Left lung (tissue), 10 donors: ENCODE measurements around the gene LMO1. TPM values are rescaled to one million over a fixed set of nuclear protein-coding genes. Genes with fewer than 3 reads are reported as not detected.
A peak's percentile ranks its signal among the peaks of the same experiment; 100 is the strongest.

Experiments used
- ATAC-seq: fragments of 200-7000 bp; cut with Tn5 transposase; one replicate; pipeline ENCODE4 v1.9.1; 2020; ENCODE audit warnings: moderate library complexity
- DNase-seq, 4 donors: peaks; one replicate each; pipeline ENCODE4 v3.0.0-alpha.2; 2013 to 2020
- H3K27ac ChIP-seq, 2 donors: fragments of 200-600 bp; sonication (generic) in 1 of 2; one replicate each; pipeline versions ENCODE4 v1.5.0 to v1.8.0; 2020 to 2021
- H3K27me3 ChIP-seq, 2 donors: fragments of 200-600 bp; sonication (generic) in 1 of 2; one replicate each; pipeline versions ENCODE4 v1.5.0 to v1.8.0; 2020 to 2021
- H3K36me3 ChIP-seq, 2 donors: fragments of 200-600 bp; sonication (generic) in 1 of 2; one replicate each; pipeline versions ENCODE4 v1.5.0 to v1.8.0; 2020 to 2021
- H3K4me1 ChIP-seq, 2 donors: fragments of 200-600 bp; one replicate each; pipeline ENCODE4 v1.8.0; 2021
- H3K4me3 ChIP-seq, 2 donors: fragments of 200-600 bp; sonication (generic) in 1 of 2; one replicate each; pipeline versions ENCODE4 v1.5.0 to v1.8.0; 2020 to 2021; ENCODE audit warnings: mild to moderate bottlenecking in 1 of 2
- H3K9me3 ChIP-seq, 2 donors: fragments of 200-600 bp; sonication (generic) in 1 of 2; one replicate each; pipeline versions ENCODE4 v1.5.0 to v1.8.0; 2020 to 2021
- intact Hi-C, 2 donors: fragments of 100-400 bp; cut with DNase I; formaldehyde crosslinking; loops; one replicate each; pipeline versions ENCODE4 v1.11.2 to v1.14.2; 2022
- polyA plus RNA-seq, 6 donors: library from polyadenylated mRNA; unstranded; fragments of 120-200 nt; gene quantifications; one replicate each; pipeline ENCODE4 v1.2.1, GENCODE V29; 2013; ENCODE audit not compliant: insufficient read length in 6 of 6
- total RNA-seq, 2 donors: library from RNA; stranded (reverse); fragmentation: NEBNext Ultra II Directional; extraction: Animal tissue kit (Norgen Biotek cat#: 25700); gene quantifications; one replicate each; pipeline ENCODE4 v1.2.1, GENCODE V29; 2021
- TF ChIP-seq, protein P1 (sequence below), 2 donors: fragments of 200-600 bp; sonication (generic) in 1 of 2; IDR thresholded peaks; one replicate each; pipeline versions ENCODE4 v1.5.0 to v1.8.0; 2021; ENCODE audit warnings: antibody characterized with exemption in 2 of 2
- donor health status: DM: no; HTN: yes; CAD: no.
- donor health status: DM: no; HTN: no; CAD: no.

The LMO1 gene
- total and polyA plus RNA-seq, 8 donors = 0.18 to 0.48 (median 0.23) TPM; not detected in 3

DNA sequence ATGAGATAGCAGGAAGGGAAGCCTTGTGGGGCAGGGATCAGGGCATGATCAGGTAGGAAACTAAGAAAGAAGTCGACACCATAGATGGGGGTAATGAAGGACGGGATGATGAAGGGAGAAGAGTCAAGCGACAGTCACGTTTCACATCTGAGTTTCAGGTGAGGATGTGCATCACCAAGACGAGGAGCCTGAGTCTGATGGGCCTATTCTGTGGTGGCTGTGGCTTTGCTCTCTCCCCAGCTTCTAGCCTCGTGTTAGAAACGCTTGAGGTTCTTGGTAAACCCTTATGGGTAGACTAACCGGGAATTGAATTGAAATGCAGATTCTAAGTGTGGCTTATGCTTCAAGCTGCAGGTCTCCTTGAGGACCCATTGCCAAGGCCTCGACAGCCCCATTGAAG lies 45.6 kb upstream of the LMO1 start:
- Histone ChIP-seq H3K4me1 (no peaks in the 10 kb centered on the region), H3K27ac (no peak overlapping the region), H3K36me3 (no peaks in the 10 kb centered on the region), H3K4me3 (no peak overlapping the region), H3K9me3 (peaks cover 0 to 10% of the 10 kb centered on the region in 2 donors), H3K27me3 (no peaks in the 10 kb centered on the region)
- intact Hi-C loops = no loop called here
- no peak for ATAC-seq
- DNase-seq = peak in 1 of 4 donors; percentile 5
- TF ChIP-seq, protein P1, sequence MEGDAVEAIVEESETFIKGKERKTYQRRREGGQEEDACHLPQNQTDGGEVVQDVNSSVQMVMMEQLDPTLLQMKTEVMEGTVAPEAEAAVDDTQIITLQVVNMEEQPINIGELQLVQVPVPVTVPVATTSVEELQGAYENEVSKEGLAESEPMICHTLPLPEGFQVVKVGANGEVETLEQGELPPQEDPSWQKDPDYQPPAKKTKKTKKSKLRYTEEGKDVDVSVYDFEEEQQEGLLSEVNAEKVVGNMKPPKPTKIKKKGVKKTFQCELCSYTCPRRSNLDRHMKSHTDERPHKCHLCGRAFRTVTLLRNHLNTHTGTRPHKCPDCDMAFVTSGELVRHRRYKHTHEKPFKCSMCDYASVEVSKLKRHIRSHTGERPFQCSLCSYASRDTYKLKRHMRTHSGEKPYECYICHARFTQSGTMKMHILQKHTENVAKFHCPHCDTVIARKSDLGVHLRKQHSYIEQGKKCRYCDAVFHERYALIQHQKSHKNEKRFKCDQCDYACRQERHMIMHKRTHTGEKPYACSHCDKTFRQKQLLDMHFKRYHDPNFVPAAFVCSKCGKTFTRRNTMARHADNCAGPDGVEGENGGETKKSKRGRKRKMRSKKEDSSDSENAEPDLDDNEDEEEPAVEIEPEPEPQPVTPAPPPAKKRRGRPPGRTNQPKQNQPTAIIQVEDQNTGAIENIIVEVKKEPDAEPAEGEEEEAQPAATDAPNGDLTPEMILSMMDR (IDR thresholded peaks at IDR 0.05) = no peak

DNA sequence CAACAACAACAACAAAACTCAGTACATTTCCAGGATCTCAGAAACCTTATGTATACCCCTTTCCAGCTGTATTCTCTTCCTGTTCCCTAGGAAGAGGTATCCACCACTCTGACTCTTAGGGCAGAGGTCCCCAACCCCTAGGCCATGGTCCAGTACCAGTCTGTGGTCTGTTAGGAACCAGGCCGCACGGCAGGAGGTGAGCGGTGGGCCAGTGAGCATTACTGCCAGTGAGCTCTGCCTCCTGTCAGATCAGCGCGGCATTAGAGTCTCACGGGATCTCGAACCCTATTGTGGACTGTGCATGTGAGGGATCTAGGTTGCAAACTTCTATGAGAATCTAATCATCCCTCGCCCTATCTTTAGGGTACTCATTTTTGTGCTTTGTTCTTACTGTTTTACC lies 43.9 kb upstream of the LMO1 start:
- no peak for ATAC-seq
- intact Hi-C loops = no loop called here
- TF ChIP-seq, protein P1 (IDR thresholded peaks at IDR 0.05) = no peak

DNA sequence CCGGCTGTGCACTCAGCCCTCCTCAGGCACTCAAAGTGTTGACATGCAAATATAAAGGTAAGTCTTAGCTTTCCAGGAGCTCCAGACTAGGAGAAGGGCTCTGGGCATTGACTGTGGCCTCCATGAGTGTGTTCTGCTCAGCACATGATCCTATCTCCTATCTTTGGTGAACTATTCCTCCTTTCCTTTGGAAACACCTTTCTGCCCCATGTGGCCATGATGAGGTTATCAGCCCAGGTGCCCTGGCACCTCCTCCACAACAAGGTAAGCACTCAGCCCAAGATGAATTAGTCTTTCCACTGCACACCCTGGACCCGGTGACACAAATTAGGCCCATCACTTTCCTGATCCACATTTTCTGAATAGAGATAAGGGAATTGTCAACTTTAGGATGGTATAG lies 37.9 kb upstream of the LMO1 start:
- Histone ChIP-seq H3K4me3 (no peak overlapping the region), H3K27me3 (no peaks in the 10 kb centered on the region), H3K27ac (no peak overlapping the region), H3K9me3 (peaks cover 0 to 15% of the 10 kb centered on the region in 2 donors), H3K4me1 (no peaks in the 10 kb centered on the region), H3K36me3 (no peaks in the 10 kb centered on the region)
- ATAC-seq (no peak), DNase-seq (no peak)
- TF ChIP-seq, protein P1 (IDR thresholded peaks at IDR 0.05) = no peak
- intact Hi-C loops = no loop called here

More for the DNA sequence above, 43.9 kb upstream of the LMO1 start:
- no peaks in the 10 kb centered on the region for H3K27me3 ChIP-seq
- no peaks in the 10 kb centered on the region for H3K4me1 ChIP-seq
- no peak for DNase-seq
- H3K9me3 ChIP-seq = peaks cover 0 to 15% of the 10 kb centered on the region in 2 donors
- no peak overlapping the region for H3K4me3 ChIP-seq
- H3K36me3 ChIP-seq = no peaks in the 10 kb centered on the region
- no peak overlapping the region for H3K27ac ChIP-seq

DNA sequence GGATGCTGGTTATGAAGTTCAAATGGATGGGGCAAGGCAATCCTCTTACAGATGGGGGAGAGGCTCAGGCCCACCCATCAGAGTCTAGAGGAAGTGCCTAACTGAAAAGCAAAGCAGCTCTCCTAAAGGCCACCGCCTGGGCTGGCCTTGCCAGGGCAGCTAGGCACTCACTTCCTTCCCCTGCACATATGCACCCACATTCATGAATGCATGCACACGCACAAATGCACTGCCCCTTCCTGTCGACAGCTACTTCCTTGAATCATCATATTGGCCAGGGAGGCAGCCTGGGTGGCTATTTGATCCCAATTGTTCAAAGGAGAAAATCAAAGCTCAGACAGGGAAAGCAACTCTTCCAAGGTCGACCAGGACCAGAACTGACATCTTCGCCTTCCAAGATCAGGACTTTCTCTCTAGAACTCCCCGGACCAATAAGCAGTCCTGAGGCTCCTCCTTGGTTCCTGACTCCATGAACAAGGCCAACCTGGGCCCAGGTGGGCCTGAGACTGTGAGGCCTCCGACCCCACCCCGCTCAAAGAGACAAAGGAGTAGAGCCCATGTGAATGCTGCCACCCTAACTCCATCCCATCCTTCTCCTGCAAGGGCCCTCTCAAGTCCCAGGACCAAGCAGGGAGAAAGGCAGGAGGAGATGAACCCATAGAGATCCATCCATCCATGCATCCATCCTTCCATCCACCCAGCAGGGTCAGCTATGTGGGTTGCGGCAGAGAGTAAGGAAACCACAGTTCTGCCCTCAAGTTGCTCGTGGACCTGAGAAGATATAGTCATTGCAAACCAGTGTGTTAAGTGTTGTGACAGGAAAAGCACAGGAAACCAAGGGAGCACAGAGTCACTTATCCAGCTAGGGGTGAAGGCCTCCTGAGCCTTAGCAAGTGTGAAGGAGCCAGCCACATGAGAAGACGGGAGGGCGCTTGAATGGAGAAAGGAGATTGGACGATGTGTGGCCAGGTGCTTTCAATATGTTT lies 35.4 kb upstream of the LMO1 start:
- intact Hi-C loops = no loop called here
- H3K27ac ChIP-seq = no peak overlapping the region
- no peaks in the 10 kb centered on the region for H3K36me3 ChIP-seq
- TF ChIP-seq, protein P1 (IDR thresholded peaks at IDR 0.05) = no peak
- no peak overlapping the region for H3K4me3 ChIP-seq
- ATAC-seq (no peak), DNase-seq (no peak)
- H3K9me3 ChIP-seq = peaks cover 0 to 3% of the 10 kb centered on the region in 2 donors
- H3K27me3 ChIP-seq = no peaks in the 10 kb centered on the region
- H3K4me1 ChIP-seq = no peaks in the 10 kb centered on the region

DNA sequence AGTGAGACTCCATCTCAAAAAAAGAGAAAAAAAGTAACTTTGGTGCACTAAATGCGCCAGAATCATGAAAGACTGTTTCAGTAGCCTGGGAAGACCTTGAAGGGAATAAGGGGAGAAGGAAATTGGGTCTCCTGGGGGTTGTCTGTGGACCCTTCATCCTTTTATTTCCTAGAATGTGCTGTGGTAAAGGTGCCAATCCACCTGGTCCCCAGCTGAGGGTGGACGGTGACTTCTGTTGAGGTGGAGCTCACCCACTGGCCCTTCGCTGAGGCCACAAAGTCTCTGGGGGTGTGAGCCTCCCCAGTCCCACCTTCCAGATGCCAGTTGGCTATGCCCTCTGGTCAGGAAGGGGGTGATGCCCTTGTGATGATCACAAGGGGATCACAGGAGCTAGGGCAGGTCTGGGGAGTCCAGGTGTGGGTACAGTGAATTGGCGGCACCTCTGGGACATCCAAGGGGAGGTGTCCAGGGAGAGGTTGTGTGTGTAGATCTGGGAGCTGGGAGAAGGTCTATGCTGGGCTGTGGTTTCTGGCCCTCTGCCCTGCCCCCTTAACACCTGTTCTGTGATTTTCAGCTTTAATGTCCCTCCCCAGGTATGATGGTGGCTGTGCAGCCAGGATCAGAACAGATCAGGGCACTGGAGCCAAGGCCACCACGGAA lies 34.2 kb upstream of the LMO1 start:
- DNase-seq (no peak), ATAC-seq (no peak)
- H3K4me3 ChIP-seq = no peak overlapping the region
- TF ChIP-seq, protein P1 (IDR thresholded peaks at IDR 0.05) = no peak
- H3K27ac ChIP-seq = no peak overlapping the region
- H3K36me3 ChIP-seq = no peaks in the 10 kb centered on the region
- H3K9me3 ChIP-seq = no peaks in the 10 kb centered on the region
- H3K4me1 ChIP-seq = no peaks in the 10 kb centered on the region
- intact Hi-C loops = no loop called here
- H3K27me3 ChIP-seq = no peaks in the 10 kb centered on the region
